Stimulated activated naive CD8-positive, alpha-beta T cell treated with anti-CD3 and anti-CD28 coated beads, Interleukin-15, Interleukin-2, amounts not matched to agents 100 ng/mL and 50 ng/mL, for 24 hours (primary cell): Measurements from ENCODE around the gene SDSL.

Source experiments
- H3K27ac Mint-ChIP-seq: one replicate; pipeline ENCODE4 v1.8.0; 2021; ENCODE audit warnings: mild to moderate bottlenecking, mixed read lengths
- H3K27me3 Mint-ChIP-seq: one replicate; pipeline ENCODE4 v1.8.0; 2021; ENCODE audit warnings: mixed read lengths
- H3K36me3 Mint-ChIP-seq: one replicate; pipeline ENCODE4 v1.8.0; 2021; ENCODE audit warnings: low read depth, mixed read lengths
- H3K4me1 Mint-ChIP-seq: one replicate; pipeline ENCODE4 v1.8.0; 2021; ENCODE audit warnings: low read depth, mixed read lengths
- H3K4me3 Mint-ChIP-seq: one replicate; pipeline ENCODE4 v1.8.0; 2021; ENCODE audit warnings: mild to moderate bottlenecking, mixed read lengths
- H3K9me3 Mint-ChIP-seq: one replicate; pipeline ENCODE4 v1.8.0; 2021; ENCODE audit warnings: mixed read lengths

SDSL gene

DNA sequence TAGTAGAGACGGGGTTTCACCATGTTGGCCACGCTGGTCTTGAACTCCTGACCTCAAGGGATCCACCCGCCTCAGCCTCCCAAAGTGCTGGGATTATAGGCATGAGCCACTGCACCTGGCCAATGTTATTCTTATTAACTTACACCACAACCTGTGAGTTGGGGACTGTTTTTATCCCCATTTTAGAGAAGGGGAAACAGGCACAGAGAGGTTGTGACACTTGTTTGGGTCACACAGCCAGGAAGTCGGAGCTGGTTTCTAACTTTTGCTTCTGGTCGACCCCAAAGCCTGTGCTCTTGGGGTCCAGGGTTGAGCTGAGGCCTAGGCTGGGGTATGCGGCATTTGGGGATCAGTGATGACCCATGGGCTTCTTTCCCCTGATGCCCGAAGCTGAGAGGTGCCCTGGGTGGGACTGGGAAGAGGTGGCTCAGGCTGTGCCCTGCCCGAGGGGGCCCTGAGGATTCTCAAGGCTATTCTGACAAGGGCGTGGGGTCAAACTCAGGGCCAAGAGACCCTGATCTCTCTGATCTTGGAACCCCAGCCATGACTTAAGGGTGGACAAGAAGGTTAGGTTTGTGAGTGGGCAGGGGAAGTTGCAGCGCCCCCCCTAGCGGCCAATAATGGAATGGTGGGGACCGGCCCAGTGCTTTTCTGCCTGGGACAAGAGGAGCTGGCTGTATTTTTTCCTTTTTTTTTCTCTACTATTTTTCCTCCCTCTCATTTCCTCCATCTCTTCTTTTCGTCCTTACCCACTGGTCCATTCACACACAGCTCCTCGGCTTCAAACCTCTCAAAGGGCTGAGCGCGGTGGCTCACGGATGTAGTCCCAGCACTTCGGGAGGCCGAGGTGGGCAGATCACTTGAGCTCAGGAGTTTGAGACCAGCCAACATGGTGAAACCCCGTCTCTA is 3.0 kb downstream of the SDSL start:
- Mint-ChIP-seq H3K27me3 (peaks cover 17% of the 10 kb centered on the region), H3K4me1 (peaks cover 8% of the 10 kb centered on the region), H3K36me3 (no peaks in the 10 kb centered on the region), H3K4me3 (no peak overlapping the region), H3K27ac (no peak overlapping the region), H3K9me3 (no peaks in the 10 kb centered on the region)

DNA sequence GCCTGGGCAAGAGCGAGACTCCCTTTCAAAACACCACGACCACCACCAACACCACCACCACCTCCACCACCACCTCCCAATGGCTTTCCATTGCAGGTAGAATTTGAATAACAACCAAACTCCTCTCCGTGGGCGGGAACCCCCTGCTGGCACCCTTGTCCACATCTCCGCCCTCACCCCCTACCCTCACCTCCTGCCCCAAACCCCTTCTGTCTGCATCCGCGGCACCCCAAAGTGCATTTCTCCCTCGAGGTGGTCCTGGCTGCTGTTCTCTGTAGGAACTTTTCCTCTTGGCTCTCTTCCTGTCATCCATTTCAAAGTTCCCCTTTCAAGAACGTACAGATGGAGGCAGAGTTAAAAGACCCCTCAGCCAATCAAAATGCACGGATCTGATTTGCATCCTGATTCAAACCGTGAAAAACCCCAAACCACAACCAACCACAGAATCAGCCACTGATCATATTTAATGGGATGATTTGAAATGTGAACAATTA is 3.8 kb downstream of the SDSL start:
- Mint-ChIP-seq H3K36me3 (no peaks in the 10 kb centered on the region), H3K9me3 (no peaks in the 10 kb centered on the region), H3K4me1 (peaks cover 8% of the 10 kb centered on the region), H3K27me3 (peaks cover 23% of the 10 kb centered on the region), H3K27ac (no peak overlapping the region), H3K4me3 (no peak overlapping the region)

GRCh38 chr12:113427882-113428281 is 5.7 kb downstream of the SDSL start:
- H3K36me3 Mint-ChIP-seq: no peaks in the 10 kb centered on the region
- no peaks in the 10 kb centered on the region for H3K4me1 Mint-ChIP-seq
- H3K4me3 Mint-ChIP-seq: no peak overlapping the region
- H3K27me3 Mint-ChIP-seq: peaks cover 27% of the 10 kb centered on the region
- H3K27ac Mint-ChIP-seq: no peak overlapping the region
- no peaks in the 10 kb centered on the region for H3K9me3 Mint-ChIP-seq

DNA sequence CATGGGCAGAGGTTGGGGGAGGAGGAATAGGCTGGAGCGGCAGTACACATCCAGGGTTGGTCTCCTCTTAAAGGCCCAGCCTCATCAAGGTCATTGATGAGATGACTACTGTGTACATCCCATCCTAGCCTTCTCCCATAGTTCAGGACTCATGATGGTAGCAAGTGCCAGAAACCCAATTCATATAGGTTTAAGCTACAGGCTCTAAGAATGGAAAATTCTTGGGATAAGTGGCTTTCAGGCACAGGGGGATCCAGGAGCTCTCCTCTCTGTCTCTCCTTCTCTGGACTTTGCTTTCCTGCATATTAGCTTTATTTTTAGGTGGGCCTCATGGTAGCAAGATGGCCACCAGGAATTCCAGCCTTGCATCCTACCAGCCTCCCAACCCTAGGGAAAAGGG is 6.3 kb downstream of the SDSL start:
- Mint-ChIP-seq H3K4me3 (no peak overlapping the region), H3K27me3 (peaks cover 27% of the 10 kb centered on the region), H3K27ac (no peak overlapping the region), H3K36me3 (no peaks in the 10 kb centered on the region), H3K9me3 (no peaks in the 10 kb centered on the region), H3K4me1 (no peaks in the 10 kb centered on the region)

DNA sequence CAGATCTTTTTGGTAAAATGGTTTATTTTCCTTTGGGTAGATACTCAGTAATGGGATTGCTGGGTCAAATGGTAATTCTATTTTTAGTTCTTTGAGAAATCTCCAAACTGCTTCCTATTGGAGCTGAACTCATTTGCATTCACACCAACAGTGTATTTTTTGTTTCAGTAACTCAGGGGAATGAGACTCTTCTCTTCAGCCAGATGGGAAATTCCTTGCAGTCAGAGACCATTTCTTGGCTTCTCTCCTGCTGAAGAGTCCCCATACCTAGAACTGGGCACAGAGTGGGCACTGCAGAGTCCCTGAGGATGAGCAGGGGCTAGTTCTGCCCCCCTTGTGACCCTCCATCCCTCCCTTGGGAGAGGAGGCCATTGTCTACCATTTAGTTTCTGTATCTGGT is 10.8 kb downstream of the SDSL start:
- no peaks in the 10 kb centered on the region for H3K9me3 Mint-ChIP-seq

DNA sequence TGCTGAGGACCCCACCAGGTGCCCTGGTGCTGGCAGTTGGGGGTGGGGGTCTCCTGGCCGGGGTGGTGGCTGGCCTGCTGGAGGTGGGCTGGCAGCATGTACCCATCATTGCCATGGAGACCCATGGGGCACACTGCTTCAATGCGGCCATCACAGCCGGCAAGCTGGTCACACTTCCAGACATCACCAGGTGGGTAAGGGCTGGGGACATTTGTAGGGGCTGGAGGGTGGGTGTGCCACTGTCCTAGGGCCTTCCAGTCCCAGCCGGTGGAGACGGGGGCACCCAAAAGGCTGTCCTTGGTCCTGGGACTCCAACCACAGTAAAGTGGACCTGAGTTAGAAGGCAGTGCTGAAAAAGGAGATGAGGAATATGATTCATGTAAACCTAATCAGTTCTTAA is 13.2 kb downstream of the SDSL start:
- H3K4me1 Mint-ChIP-seq: no peaks in the 10 kb centered on the region
- H3K27ac Mint-ChIP-seq: no peak overlapping the region
- no peaks in the 10 kb centered on the region for H3K9me3 Mint-ChIP-seq
- no peaks in the 10 kb centered on the region for H3K36me3 Mint-ChIP-seq
- H3K27me3 Mint-ChIP-seq: peaks cover 14% of the 10 kb centered on the region
- no peak overlapping the region for H3K4me3 Mint-ChIP-seq

More for the DNA sequence above, 10.8 kb downstream of the SDSL start:
- Mint-ChIP-seq H3K27me3 (peaks cover 19% of the 10 kb centered on the region), H3K27ac (no peak overlapping the region), H3K4me1 (no peaks in the 10 kb centered on the region), H3K4me3 (no peak overlapping the region), H3K36me3 (no peaks in the 10 kb centered on the region)

DNA sequence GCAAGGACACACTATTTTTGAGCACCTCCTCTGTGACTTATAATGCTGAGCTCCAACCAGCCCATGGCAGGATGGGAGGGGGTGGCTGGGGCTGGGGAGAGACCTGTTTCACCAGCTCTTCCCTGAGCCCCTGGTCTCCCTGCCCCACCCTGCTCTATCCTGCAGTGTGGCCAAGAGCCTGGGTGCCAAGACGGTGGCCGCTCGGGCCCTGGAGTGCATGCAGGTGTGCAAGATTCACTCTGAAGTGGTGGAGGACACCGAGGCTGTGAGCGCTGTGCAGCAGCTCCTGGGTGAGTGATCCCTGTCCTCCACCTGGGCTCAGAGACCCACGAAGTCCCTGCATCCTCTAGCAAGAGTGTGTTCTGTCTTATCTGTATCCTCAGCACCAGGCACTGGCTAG is 14.4 kb downstream of the SDSL start:
- H3K4me3 Mint-ChIP-seq: no peak overlapping the region
- H3K9me3 Mint-ChIP-seq: no peaks in the 10 kb centered on the region
- H3K4me1 Mint-ChIP-seq: no peaks in the 10 kb centered on the region
- no peaks in the 10 kb centered on the region for H3K36me3 Mint-ChIP-seq
- no peak overlapping the region for H3K27ac Mint-ChIP-seq
- peaks cover 6% of the 10 kb centered on the region for H3K27me3 Mint-ChIP-seq

DNA sequence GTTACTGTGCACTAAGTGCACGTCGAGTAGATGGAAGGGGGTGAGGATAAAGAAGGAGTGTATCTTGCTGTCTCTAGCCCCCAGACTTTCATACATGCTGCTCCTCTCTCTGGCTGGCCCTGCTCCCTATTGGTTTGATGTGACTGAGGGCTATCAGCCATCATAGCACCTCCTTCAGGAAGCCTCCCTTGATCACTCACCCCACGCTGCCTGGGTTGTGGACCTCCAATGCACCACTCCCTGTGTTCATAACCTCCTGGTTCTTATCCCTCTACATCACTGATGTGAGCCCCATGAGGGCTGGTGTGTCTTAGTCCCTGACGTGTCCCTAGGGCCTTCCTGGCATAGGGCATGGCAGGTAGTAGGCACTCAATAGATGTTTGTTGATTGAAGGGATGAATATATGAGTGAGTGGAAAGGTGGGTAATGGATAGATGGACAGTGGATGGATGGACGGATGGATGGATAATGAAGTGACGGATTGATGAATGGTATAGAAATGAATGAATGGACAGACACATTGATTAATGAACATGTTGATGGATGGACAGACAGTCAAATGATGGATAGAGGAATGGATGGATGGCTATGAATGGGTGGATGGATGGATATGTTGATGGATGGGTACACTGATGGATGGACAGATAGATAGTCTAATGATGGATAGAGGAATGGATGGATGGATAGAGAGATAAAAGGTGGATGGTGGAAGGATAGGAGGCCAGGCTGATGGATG is 15.0 kb downstream of the SDSL start:
- Mint-ChIP-seq H3K27ac (no peak overlapping the region), H3K36me3 (no peaks in the 10 kb centered on the region), H3K9me3 (no peaks in the 10 kb centered on the region), H3K4me1 (no peaks in the 10 kb centered on the region), H3K27me3 (peaks cover 6% of the 10 kb centered on the region), H3K4me3 (no peak overlapping the region)

GRCh38 chr12:113437729-113438100 is 15.5 kb downstream of the SDSL start:
- Mint-ChIP-seq H3K4me3 (no peak overlapping the region), H3K27me3 (peaks cover 8% of the 10 kb centered on the region)

DNA sequence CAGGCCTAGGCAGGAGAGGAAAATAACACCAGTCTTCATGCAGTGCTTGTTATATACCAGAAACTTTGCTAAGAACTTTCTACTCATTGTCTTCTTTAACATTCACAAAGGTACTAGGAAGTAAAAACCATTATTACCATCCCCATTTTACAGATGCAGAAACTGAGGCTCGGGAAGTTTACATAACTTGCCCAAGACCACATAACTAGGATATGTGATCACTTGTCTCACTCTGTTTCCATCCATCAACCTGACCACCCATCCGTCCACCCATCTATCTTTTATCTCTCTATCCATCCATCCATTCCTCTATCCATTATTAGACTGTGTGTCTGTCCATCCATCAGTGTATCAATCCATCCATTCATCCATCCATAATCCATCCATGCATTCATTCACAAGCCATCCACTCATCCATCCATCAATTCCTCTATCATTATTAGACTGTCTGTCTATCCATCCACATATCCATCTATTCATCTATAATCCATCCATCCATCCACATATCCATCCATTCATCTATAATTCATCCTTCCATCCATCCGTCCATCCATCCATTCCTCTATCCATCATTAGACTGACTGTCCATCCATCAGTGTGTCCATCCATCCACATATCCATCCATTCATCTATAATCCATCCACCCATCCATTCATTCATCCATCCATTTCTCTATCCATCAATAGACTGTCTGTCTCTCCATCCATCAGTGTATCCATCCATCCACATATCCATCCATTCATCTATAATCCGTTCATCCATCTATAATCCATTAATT is 16.5 kb downstream of the SDSL start:
- no peak overlapping the region for H3K27ac Mint-ChIP-seq
- H3K36me3 Mint-ChIP-seq: no peaks in the 10 kb centered on the region
- H3K27me3 Mint-ChIP-seq: peaks cover 12% of the 10 kb centered on the region
- no peaks in the 10 kb centered on the region for H3K9me3 Mint-ChIP-seq
- no peak overlapping the region for H3K4me3 Mint-ChIP-seq
- no peaks in the 10 kb centered on the region for H3K4me1 Mint-ChIP-seq

More at GRCh38 chr12:113437729-113438100, 15.5 kb downstream of the SDSL start:
- no peaks in the 10 kb centered on the region for H3K36me3 Mint-ChIP-seq
- no peaks in the 10 kb centered on the region for H3K9me3 Mint-ChIP-seq
- H3K4me1 Mint-ChIP-seq: no peaks in the 10 kb centered on the region
- no peak overlapping the region for H3K27ac Mint-ChIP-seq

DNA sequence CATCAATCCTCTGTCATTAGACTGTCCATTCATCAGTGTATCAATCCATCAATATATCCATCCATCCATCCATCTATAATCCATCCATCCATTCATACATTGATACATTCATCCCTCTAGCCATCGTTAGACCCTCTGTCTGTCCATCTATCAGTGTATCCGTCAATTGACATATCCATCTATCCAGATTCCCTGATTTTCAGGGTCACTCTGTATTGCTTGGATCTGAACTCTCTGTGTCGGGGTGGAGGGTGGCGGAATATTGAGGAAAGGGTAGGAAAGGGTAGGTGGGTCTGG is 17.1 kb downstream of the SDSL start:
- Mint-ChIP-seq H3K36me3 (no peaks in the 10 kb centered on the region), H3K4me1 (no peaks in the 10 kb centered on the region), H3K9me3 (no peaks in the 10 kb centered on the region), H3K27me3 (peaks cover 12% of the 10 kb centered on the region), H3K4me3 (no peak overlapping the region), H3K27ac (no peak overlapping the region)

DNA sequence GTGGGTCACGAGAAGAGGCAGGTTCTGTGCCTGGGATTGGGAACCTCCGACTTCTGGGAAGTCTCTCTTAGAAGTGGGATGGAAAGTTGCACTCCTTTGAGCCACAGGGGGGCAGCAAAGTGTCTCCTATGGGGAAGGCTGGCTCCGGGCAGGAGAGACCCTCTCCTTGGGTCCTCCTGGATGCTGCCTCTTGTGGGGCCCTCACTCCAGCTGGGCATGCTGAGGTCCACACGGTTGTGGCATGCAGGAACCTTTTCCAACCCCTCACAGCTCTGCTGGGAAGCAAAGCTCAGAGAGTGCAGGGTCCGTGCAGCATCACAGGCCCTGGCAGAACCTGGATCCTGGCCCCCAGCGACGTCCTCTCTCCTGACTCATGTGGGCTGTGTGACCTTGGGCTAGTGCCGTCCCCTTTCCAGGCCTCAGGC is 17.4 kb downstream of the SDSL start:
- Mint-ChIP-seq H3K27me3 (peaks cover 12% of the 10 kb centered on the region), H3K27ac (no peak overlapping the region)

GRCh38 chr12:113440336-113440735 is 18.2 kb downstream of the SDSL start:
- H3K4me3 Mint-ChIP-seq: no peak overlapping the region
- H3K9me3 Mint-ChIP-seq: no peaks in the 10 kb centered on the region
- H3K27me3 Mint-ChIP-seq: peaks cover 12% of the 10 kb centered on the region
- H3K4me1 Mint-ChIP-seq: no peaks in the 10 kb centered on the region
- H3K27ac Mint-ChIP-seq: no peak overlapping the region
- no peaks in the 10 kb centered on the region for H3K36me3 Mint-ChIP-seq

More for the DNA sequence above, 17.4 kb downstream of the SDSL start:
- H3K4me1 Mint-ChIP-seq: no peaks in the 10 kb centered on the region
- H3K36me3 Mint-ChIP-seq: no peaks in the 10 kb centered on the region
- H3K9me3 Mint-ChIP-seq: no peaks in the 10 kb centered on the region
- H3K4me3 Mint-ChIP-seq: no peak overlapping the region

DNA sequence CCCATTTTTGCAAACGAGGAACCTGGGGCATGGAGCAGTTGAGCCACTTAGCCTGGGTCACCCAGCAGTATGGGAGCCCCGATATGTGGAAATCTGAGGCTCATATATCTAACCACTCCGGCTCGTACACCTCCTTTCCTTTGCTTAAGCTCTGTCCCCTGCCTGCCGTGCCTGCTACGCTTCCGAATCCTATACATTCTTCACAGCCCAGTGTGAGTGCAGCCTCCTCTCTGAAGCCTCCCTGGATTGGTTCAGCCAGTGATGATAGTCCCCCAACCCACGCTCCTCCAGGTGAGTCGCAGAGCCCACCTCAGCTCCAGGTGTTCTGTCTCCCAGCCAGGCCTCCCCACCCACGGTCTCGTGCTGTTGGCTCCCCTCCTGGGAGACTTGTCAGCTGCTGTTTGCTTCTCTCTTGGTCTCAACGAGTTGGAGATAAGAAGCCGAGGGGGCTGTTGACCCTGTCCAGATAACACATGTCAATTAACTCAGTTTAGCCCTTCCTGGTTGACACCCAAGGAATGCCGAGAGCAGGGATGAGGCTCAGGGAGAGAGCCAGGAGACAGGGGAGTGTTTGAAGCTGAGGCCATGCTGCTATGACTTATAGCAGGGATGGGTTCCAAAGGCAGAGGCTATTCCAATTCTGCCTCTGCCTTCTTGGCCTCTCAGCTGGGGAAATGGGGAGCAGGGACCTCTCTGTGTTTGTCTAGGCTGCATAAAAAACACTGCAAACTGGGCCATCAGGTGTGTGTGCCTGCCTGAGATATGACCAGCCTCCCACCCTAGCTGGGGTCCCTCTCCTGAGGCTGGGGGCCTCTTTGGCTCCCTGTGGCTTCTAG is 19.0 kb downstream of the SDSL start:
- Mint-ChIP-seq H3K4me3 (no peak overlapping the region), H3K9me3 (no peaks in the 10 kb centered on the region), H3K36me3 (no peaks in the 10 kb centered on the region)

More for the DNA sequence above, 19.0 kb downstream of the SDSL start:
- Mint-ChIP-seq H3K27me3 (peaks cover 15% of the 10 kb centered on the region), H3K27ac (no peak overlapping the region), H3K4me1 (no peaks in the 10 kb centered on the region)
